GM23248 (cell line): Measurements from ENCODE around the gene AGTR1.

ENCODE experiments used
- EZH2 ChIP-seq: fragments of 200-600 bp; sonication (generic); IDR thresholded peaks from 2 replicates; pipeline ENCODE4 v1.6.1; 2018; ENCODE audit warnings: antibody characterized with exemption, mild to moderate bottlenecking; ENCODE audit not compliant: insufficient read depth, poor library complexity, severe bottlenecking
- EZH2phosphoT487 ChIP-seq: fragments of 200-600 bp; sonication (generic); IDR thresholded peaks from 2 replicates; pipeline ENCODE4 v1.6.1; 2018; ENCODE audit warnings: antibody characterized with exemption, moderate library complexity, mild to moderate bottlenecking, low read depth; ENCODE audit not compliant: insufficient read depth

GRCh38 chr3:148657470-148657869 lies 40.2 kb upstream of the AGTR1 start:
- TF ChIP-seq EZH2phosphoT487 (no peak), EZH2 (no peak)
